ENCODE results near the gene TEX52. TPM values are rescaled to one million over a fixed set of nuclear protein-coding genes. Genes with fewer than 3 reads are reported as not detected.

Gene TEX52
- polyA plus RNA-seq, 1 donor from 2014 or later, result not detected

DNA sequence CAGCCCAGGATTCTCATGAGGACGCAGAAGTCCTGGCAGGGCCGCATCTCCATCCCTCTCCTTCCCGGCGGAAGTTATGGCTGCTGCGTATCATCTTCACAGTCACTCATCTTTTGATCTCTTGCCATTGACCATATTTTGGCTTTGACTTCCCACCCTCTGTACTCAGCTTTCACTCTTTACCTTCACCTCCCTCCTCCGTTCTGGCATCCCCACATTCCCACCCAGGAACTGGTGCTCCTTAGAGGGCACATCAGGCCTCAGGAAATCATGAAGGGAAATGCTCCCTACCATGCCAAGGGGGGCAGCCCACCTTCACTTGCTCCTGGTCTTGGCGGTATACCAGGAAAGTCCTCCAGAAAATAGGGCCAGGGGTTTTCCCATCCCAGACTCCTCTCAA lies 1.3 kb downstream of the TEX52 start:
- Histone ChIP-seq H3K9me2 (ENCODE audit: insufficient read depth, low read length) (no peaks in the 10 kb centered on the region), H4K20me1 (ENCODE audit: insufficient read depth) (no peaks in the 10 kb centered on the region), H3K27me3 (ENCODE audit: insufficient read depth, low read depth, low read length) (no peaks in the 10 kb centered on the region), H3F3A (ENCODE audit: insufficient read depth, low read length, poor library complexity, severe bottlenecking) (no peaks in the 10 kb centered on the region), H3K9ac (ENCODE audit: low read length) (no peak overlapping the region), H3K27ac (ENCODE audit: low read length) (no peak overlapping the region), H3K4me2 (ENCODE audit: low read length) (no peak overlapping the region), H3K4me3 (ENCODE audit: low read length) (no peak overlapping the region), H3K9me3 (ENCODE audit: low read length) (no peaks in the 10 kb centered on the region), H3K36me3 (ENCODE audit: insufficient read depth, low read length) (no peaks in the 10 kb centered on the region), H2AFZ (ENCODE audit: low read depth, low read length) (no peak overlapping the region), H3K79me2 (replicated peaks; ENCODE audit: insufficient read depth, low read length) (no peaks in the 10 kb centered on the region)
- TF ChIP-seq, protein P1, sequence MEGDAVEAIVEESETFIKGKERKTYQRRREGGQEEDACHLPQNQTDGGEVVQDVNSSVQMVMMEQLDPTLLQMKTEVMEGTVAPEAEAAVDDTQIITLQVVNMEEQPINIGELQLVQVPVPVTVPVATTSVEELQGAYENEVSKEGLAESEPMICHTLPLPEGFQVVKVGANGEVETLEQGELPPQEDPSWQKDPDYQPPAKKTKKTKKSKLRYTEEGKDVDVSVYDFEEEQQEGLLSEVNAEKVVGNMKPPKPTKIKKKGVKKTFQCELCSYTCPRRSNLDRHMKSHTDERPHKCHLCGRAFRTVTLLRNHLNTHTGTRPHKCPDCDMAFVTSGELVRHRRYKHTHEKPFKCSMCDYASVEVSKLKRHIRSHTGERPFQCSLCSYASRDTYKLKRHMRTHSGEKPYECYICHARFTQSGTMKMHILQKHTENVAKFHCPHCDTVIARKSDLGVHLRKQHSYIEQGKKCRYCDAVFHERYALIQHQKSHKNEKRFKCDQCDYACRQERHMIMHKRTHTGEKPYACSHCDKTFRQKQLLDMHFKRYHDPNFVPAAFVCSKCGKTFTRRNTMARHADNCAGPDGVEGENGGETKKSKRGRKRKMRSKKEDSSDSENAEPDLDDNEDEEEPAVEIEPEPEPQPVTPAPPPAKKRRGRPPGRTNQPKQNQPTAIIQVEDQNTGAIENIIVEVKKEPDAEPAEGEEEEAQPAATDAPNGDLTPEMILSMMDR (IDR thresholded peaks at IDR 0.05; ENCODE audit: poor library complexity, severe bottlenecking), result no peak
- TF ChIP-seq SMC3 (conservative IDR thresholded peaks at IDR 0.05; ENCODE audit: poor library complexity), result no peak
- TF ChIP-seq POLR2AphosphoS5 (IDR thresholded peaks at IDR 0.05), result no peak
- no peak for TF ChIP-seq RAD21 (conservative IDR thresholded peaks at IDR 0.05)
- TF ChIP-seq, protein P2, sequence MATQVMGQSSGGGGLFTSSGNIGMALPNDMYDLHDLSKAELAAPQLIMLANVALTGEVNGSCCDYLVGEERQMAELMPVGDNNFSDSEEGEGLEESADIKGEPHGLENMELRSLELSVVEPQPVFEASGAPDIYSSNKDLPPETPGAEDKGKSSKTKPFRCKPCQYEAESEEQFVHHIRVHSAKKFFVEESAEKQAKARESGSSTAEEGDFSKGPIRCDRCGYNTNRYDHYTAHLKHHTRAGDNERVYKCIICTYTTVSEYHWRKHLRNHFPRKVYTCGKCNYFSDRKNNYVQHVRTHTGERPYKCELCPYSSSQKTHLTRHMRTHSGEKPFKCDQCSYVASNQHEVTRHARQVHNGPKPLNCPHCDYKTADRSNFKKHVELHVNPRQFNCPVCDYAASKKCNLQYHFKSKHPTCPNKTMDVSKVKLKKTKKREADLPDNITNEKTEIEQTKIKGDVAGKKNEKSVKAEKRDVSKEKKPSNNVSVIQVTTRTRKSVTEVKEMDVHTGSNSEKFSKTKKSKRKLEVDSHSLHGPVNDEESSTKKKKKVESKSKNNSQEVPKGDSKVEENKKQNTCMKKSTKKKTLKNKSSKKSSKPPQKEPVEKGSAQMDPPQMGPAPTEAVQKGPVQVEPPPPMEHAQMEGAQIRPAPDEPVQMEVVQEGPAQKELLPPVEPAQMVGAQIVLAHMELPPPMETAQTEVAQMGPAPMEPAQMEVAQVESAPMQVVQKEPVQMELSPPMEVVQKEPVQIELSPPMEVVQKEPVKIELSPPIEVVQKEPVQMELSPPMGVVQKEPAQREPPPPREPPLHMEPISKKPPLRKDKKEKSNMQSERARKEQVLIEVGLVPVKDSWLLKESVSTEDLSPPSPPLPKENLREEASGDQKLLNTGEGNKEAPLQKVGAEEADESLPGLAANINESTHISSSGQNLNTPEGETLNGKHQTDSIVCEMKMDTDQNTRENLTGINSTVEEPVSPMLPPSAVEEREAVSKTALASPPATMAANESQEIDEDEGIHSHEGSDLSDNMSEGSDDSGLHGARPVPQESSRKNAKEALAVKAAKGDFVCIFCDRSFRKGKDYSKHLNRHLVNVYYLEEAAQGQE (IDR thresholded peaks at IDR 0.05; ENCODE audit: borderline replicate concordance), result no peak
- TF ChIP-seq MXI1 (conservative IDR thresholded peaks at IDR 0.05; ENCODE audit: poor library complexity, severe bottlenecking), result no peak
- no peak for TF ChIP-seq EP300 (conservative IDR thresholded peaks at IDR 0.05; ENCODE audit: poor library complexity, severe bottlenecking)
- TF ChIP-seq EZH2 (IDR thresholded peaks at IDR 0.05; ENCODE audit: borderline replicate concordance, insufficient read depth, low read length, poor library complexity, severe bottlenecking), result no peak
- TF ChIP-seq TAF1 (IDR thresholded peaks at IDR 0.05; ENCODE audit: low read depth), result no peak

DNA sequence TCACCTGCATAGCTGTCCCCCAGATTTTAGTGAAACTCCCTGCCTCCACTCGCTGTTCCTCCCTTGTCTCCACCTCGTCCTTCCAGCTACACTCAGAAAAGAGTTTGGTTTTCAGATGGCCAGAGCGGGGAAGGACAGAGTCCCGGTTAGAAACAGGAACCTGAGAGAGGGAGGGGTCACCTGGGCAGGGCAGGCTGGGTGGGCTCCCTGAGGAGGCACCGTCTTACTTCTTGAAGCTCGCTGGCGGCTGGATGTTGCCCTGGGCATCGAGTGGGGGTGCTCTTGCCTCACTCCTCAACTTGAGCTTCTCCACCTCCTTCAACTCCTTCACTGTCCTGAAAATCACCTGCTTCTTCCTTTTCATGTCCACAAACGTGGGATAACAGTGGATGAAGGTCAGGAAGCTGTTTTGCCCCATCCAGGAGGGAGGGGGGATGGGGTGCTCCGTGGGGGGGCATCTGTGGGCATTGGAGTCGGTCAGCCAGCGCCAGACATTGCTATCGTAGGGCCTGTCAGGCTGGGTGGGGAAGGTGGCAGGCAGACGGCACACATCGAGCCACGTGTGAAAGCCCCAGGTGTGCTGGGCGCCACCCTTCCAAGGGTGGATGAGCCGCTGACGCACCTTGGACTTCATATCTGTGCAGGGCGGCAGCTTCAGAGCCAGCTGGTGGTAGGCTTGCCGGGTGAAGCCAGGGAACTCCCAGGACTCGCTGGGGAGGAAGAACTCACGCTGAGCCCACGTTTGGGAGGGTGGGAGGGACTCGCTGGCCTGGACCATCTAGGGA lies 2.0 kb downstream of the TEX52 start:
- no peak overlapping the region for H2AFZ ChIP-seq (ENCODE audit: low read depth, low read length)
- H3K36me3 ChIP-seq (ENCODE audit: insufficient read depth, low read length), result no peaks in the 10 kb centered on the region
- no peak for TF ChIP-seq SMC3 (conservative IDR thresholded peaks at IDR 0.05; ENCODE audit: poor library complexity)
- TF ChIP-seq, protein P2 (IDR thresholded peaks at IDR 0.05; ENCODE audit: borderline replicate concordance), result no peak
- TF ChIP-seq, protein P1 (IDR thresholded peaks at IDR 0.05; ENCODE audit: poor library complexity, severe bottlenecking), result no peak
- no peak for TF ChIP-seq EP300 (conservative IDR thresholded peaks at IDR 0.05; ENCODE audit: poor library complexity, severe bottlenecking)
- no peak for TF ChIP-seq RAD21 (conservative IDR thresholded peaks at IDR 0.05)
- no peaks in the 10 kb centered on the region for H3K9me2 ChIP-seq (ENCODE audit: insufficient read depth, low read length)
- H3F3A ChIP-seq (ENCODE audit: insufficient read depth, low read length, poor library complexity, severe bottlenecking), result no peaks in the 10 kb centered on the region
- no peaks in the 10 kb centered on the region for H4K20me1 ChIP-seq (ENCODE audit: insufficient read depth)
- H3K4me3 ChIP-seq (ENCODE audit: low read length), result no peak overlapping the region
- no peaks in the 10 kb centered on the region for H3K9me3 ChIP-seq (ENCODE audit: low read length)
- no peaks in the 10 kb centered on the region for H3K27me3 ChIP-seq (ENCODE audit: insufficient read depth, low read depth, low read length)
- H3K4me2 ChIP-seq (ENCODE audit: low read length), result no peak overlapping the region
- no peaks in the 10 kb centered on the region for H3K79me2 ChIP-seq (replicated peaks; ENCODE audit: insufficient read depth, low read length)
- no peak overlapping the region for H3K9ac ChIP-seq (ENCODE audit: low read length)
- H3K27ac ChIP-seq (ENCODE audit: low read length), result no peak overlapping the region
